Nucleus accumbens (tissue), 56 donors: ENCODE data around the gene THSD4.
"Not testable (repeated sequence)": the region's sequence is repeated elsewhere in the genome, so short reads cannot be mapped to it uniquely, and the experiment has no call there.

ENCODE experiments used
- DNase-seq, 56 donors: peaks; one replicate each; lab custom pipeline; 2025; lab: John Stamatoyannopoulos, UW

The THSD4 gene

GRCh38 chr15:71712182-71712581 lies 596.9 kb downstream of the THSD4 start:
- DNase-seq, result no peak

- DNase-seq, result peak in 1 of 56 donors; percentile 6
Observed at GRCh38 chr15:71713191-71713809, 598.0 kb downstream of the THSD4 start.

GRCh38 chr15:71715914-71716313 lies 600.6 kb downstream of the THSD4 start:
- DNase-seq, result no peak

GRCh38 chr15:71716990-71717389 lies 601.7 kb downstream of the THSD4 start:
- DNase-seq, result no peak

DNA sequence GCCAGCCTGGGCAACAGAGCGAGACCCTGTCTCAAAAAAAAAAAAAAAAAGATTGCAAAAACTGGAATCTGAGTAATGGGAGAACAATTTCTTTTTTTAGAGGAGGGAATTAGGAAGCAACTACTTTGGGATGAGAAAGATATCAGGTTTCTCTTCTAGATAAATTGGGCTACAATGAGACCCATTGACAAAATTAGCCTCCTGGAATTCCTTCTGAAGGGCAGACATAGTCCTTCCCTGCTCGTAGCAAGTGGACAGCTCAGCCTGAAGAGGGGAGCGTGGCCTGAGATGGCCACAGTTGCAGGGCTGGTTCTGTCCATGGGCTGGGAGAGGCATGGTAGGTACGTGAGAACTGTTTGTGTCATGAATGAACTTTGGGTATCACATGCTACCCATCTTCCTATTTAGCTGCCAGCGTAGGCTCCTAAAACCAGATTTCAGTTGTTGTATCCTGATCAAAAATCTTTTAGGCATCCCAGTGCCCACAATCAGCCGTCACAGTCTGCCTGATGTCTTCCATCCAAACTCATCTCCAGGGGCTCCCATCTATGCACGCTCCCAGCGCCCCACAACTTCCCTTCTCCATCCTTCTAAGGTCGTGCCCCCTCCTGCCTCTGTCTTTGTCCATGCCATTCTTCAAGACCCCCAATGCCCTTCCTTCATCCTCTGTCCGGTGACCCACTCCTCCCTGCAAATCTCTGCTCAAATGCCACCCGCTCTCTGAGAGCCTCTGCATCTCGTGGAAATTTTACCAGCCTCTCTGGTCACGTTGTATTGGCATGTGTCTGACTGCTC lies 603.0 kb downstream of the THSD4 start:
- DNase-seq, result no peak

DNA sequence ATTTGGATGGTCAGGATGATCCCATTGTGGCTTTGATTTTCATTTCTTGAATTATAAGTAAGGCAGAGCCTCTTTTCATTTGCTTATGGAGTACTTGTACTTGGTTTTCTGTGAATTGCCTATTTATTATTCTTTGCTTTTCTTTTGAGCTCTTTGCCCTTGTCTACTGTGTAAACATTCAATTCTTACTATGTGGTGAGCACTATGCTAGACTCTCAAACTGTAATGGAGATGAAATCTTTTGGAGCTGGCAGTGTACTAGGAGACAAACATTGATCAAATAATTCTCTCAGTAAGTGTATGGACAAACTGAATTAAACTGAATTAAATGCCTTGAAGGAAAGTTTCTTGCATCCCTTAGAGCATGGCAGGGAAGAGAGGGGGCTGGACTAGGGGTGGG lies 608.1 kb downstream of the THSD4 start:
- no peak for DNase-seq

GRCh38 chr15:71725207-71725955 lies 610.1 kb downstream of the THSD4 start:
- DNase-seq, result not testable (repeated sequence)

GRCh38 chr15:71728881-71729280 lies 613.6 kb downstream of the THSD4 start:
- DNase-seq, result no peak

DNA sequence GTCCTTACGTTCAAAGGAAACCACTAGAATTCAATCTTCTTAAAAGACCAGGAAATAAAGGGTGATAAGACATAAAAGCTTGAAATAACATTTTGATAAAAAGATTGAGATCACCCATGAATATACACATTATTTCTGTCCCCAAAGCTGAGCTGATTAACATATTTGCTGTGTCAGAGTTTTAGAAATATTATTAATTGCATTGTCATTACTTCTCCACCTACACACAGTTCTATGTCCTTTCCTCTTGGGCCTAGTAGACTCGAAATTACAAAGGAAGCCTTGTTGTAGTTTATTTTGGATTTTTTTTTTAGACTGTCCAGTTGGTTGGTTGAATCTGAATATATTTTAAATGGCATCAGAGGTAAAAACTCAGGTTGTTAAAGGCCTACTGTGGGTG lies 614.0 kb downstream of the THSD4 start:
- DNase-seq, result no peak

GRCh38 chr15:71730277-71731144 lies 615.2 kb downstream of the THSD4 start:
- peak in 19 of 56 donors; percentile 1 to 40 (median 7) for DNase-seq

GRCh38 chr15:71732636-71733035 lies 617.4 kb downstream of the THSD4 start:
- DNase-seq, result no peak

GRCh38 chr15:71733122-71733521 lies 617.9 kb downstream of the THSD4 start:
- no peak for DNase-seq

GRCh38 chr15:71734709-71735384 lies 619.6 kb downstream of the THSD4 start:
- DNase-seq, result no peak

GRCh38 chr15:71735385-71735757 lies 620.1 kb downstream of the THSD4 start:
- DNase-seq, result no peak

GRCh38 chr15:71736286-71736947 lies 621.1 kb downstream of the THSD4 start:
- DNase-seq, result no peak

GRCh38 chr15:71737761-71738160 lies 622.5 kb downstream of the THSD4 start:
- DNase-seq, result no peak

DNA sequence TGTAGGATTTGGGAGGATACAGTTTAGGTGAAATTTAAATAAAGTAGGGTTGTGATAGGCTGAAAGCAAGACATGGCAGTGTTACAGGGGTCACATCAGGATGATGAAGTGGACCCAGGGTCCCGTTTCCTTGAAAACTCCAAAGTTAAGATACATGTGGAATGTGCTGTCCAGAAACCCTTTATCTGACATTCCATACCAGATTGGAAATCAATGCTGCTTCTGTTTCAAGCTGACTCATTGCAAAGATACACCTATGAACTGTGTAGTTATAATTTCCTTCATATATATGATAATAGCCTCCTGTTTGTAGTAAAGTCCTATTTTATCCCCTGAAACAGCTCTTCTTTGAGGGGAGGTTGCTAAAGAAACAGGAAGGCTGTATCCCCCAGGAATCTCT lies 624.1 kb downstream of the THSD4 start:
- no peak for DNase-seq

GRCh38 chr15:71742964-71743363 lies 627.7 kb downstream of the THSD4 start:
- DNase-seq, result no peak

- DNase-seq, result peak in 16 of 56 donors; percentile 1 to 53 (median 12)
Observed at GRCh38 chr15:71743861-71744382, 628.7 kb downstream of the THSD4 start.
